ENCODE measurements around the gene RGS2.

GRCh38 chr1:192860478-192861185, 51.8 kb downstream of the RGS2 start:
- TF ChIP-seq, protein P1, sequence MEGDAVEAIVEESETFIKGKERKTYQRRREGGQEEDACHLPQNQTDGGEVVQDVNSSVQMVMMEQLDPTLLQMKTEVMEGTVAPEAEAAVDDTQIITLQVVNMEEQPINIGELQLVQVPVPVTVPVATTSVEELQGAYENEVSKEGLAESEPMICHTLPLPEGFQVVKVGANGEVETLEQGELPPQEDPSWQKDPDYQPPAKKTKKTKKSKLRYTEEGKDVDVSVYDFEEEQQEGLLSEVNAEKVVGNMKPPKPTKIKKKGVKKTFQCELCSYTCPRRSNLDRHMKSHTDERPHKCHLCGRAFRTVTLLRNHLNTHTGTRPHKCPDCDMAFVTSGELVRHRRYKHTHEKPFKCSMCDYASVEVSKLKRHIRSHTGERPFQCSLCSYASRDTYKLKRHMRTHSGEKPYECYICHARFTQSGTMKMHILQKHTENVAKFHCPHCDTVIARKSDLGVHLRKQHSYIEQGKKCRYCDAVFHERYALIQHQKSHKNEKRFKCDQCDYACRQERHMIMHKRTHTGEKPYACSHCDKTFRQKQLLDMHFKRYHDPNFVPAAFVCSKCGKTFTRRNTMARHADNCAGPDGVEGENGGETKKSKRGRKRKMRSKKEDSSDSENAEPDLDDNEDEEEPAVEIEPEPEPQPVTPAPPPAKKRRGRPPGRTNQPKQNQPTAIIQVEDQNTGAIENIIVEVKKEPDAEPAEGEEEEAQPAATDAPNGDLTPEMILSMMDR (IDR thresholded peaks at IDR 0.05): no peak
- TF ChIP-seq POLR2A (IDR thresholded peaks at IDR 0.05): no peak
